Ectodermal cell (in vitro differentiated cells): ENCODE results near the gene LHPP.
"Not testable (repeated sequence)": the region's sequence is repeated elsewhere in the genome, so short reads cannot be mapped to it uniquely, and the experiment has no call there.

ENCODE experiments used
- H3K27ac ChIP-seq: 2 replicates; pipeline ENCODE4 v1.7.0; 2013; ENCODE audit warnings: mild to moderate bottlenecking, low read depth, low read length; ENCODE audit not compliant: insufficient read depth, poor library complexity, severe bottlenecking
- H3K27me3 ChIP-seq: 2 replicates; pipeline ENCODE4 v1.7.0; 2013; ENCODE audit warnings: mild to moderate bottlenecking, low read length; ENCODE audit not compliant: insufficient read depth, control insufficient read depth, poor library complexity, severe bottlenecking
- H3K36me3 ChIP-seq: one replicate; pipeline ENCODE4 v1.7.0; 2013; ENCODE audit warnings: low read length; ENCODE audit not compliant: control insufficient read depth, insufficient read depth
- H3K4me1 ChIP-seq: one replicate; pipeline ENCODE4 v1.7.0; 2013; ENCODE audit warnings: low read length; ENCODE audit not compliant: control insufficient read depth, insufficient read depth
- H3K4me3 ChIP-seq: 2 replicates; pipeline ENCODE4 v1.7.0; 2013; ENCODE audit warnings: low read depth, low read length, control low read depth; ENCODE audit not compliant: insufficient read depth
- H3K9me3 ChIP-seq: 2 replicates; pipeline ENCODE4 v1.7.0; 2013; ENCODE audit warnings: mild to moderate bottlenecking, low read length, moderate library complexity; ENCODE audit not compliant: control insufficient read depth
- WGBS, 2 experiments: methylation state at CpG; one replicate each; pipeline ENCODE4 v1.1.7; 2013; ENCODE audit warnings: missing lambda C conversion rate in 2 of 2; 5-methylcytosine and 5-hydroxymethylcytosine counted together

The LHPP gene

DNA sequence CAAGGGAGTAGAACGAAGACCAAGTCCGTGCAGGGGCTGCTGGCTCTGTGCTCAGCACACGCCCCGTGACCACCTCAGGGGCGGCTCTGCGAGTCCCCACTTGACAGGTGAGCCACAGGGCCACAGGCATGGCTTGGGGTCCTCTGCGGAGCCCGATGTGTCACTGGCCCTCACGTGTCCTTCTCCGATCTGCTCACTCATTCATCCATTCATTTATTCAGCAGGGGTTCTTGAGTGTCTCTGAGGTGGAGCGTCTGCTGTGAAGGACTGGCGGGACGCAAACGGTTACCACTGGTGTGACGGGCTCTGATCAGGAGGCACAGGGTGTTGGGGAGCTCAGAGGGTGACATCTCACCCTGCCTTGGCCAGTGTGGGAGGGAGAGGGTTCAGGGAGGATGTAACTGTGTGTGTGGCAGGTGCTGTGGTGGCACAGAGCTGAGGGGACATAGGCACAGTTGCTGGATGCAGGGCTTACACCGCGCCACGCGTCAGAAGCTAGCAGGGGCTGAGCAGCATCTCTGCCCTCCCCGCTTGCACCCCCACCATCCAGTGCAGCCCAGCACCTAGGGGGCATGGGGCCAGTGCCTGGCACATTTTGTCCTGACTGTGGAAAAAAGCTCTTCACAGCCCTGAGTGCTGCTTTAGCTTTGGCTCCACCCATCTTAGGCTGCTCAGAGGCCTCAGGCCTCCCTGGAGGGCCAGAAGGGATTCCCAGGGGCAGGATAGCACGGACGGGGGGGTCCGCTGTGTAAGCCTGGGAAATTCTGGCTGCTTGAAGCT lies 116.8 kb downstream of the LHPP start:
- Histone ChIP-seq H3K9me3 (no peaks in the 10 kb centered on the region), H3K36me3 (no peaks in the 10 kb centered on the region), H3K4me1 (no peaks in the 10 kb centered on the region), H3K27ac (no peak overlapping the region), H3K4me3 (no peak overlapping the region), H3K27me3 (no peaks in the 10 kb centered on the region)
- 89 to 93% methylated on average over 23 of the region's 23 CpGs for WGBS, 2 experiments

DNA sequence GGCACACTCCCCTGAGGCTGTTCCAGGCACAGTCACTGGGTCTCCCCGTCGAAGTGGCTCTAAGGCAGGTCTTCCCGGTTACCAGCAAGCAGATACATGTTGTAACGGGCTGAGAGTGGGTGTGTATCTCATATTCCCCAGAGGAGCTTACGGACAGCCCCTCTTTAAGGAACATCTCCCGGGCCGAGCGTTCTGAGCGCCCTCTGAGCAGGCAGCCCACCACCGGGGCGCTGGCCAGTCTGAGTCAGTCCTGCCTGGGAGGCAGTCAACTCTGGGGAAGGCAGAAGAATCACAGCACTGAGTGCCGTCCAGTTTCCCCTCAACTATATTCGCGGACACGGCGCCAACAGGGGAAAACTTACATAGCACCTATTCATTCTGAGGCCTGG lies 117.4 kb downstream of the LHPP start:
- no peaks in the 10 kb centered on the region for H3K9me3 ChIP-seq
- 90 to 91% methylated on average over 16 of the region's 16 CpGs for WGBS, 2 experiments
- H3K4me3 ChIP-seq, result no peak overlapping the region
- no peak overlapping the region for H3K27ac ChIP-seq
- H3K27me3 ChIP-seq, result no peaks in the 10 kb centered on the region
- no peaks in the 10 kb centered on the region for H3K36me3 ChIP-seq
- no peaks in the 10 kb centered on the region for H3K4me1 ChIP-seq

- 90 to 95% methylated on average over 3 of the region's 3 CpGs for WGBS, 2 experiments
- Histone ChIP-seq H3K27ac (no peak overlapping the region), H3K27me3 (no peaks in the 10 kb centered on the region), H3K36me3 (no peaks in the 10 kb centered on the region), H3K4me1 (peaks cover 9% of the 10 kb centered on the region), H3K9me3 (no peaks in the 10 kb centered on the region), H3K4me3 (no peak overlapping the region)
Measured at GRCh38 chr10:124586142-124586541, 124.5 kb downstream of the LHPP start.

GRCh38 chr10:124587811-124588211 lies 126.2 kb downstream of the LHPP start:
- Histone ChIP-seq H3K36me3 (no peaks in the 10 kb centered on the region), H3K4me1 (peaks cover 9% of the 10 kb centered on the region), H3K27me3 (no peaks in the 10 kb centered on the region), H3K9me3 (no peaks in the 10 kb centered on the region), H3K4me3 (no peak overlapping the region), H3K27ac (no peak overlapping the region)
- 94 to 95% methylated on average over 11 of the region's 11 CpGs for WGBS, 2 experiments

DNA sequence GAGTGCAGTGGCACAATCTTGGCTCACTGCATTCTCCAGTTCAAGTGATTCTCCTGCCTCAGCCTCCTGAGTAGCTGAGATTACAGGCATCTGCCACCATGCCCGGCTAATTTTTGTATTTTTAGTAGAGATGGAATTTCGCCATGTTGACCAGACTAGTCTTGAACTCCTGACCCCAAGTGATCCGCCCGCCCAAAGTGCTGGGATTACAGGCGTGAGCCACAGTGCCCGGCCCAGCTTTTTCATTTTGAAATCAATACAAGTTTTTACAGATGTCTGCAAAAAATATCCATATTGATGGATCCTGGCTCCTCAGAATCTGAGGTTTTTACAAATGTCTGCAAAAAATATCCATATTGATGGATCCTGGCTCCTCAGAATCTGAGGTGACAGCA lies 126.7 kb downstream of the LHPP start:
- H3K9me3 ChIP-seq, H3K4me3 ChIP-seq, H3K27me3 ChIP-seq, H3K27ac ChIP-seq, H3K4me1 ChIP-seq, H3K36me3 ChIP-seq: not testable (repeated sequence)
- 91 to 92% methylated on average over 6 of the region's 6 CpGs for WGBS, 2 experiments

- no peaks in the 10 kb centered on the region for H3K9me3 ChIP-seq
- 87 to 89% methylated on average over 15 of the region's 15 CpGs for WGBS, 2 experiments
- H3K27me3 ChIP-seq, result no peaks in the 10 kb centered on the region
- no peak overlapping the region for H3K4me3 ChIP-seq
- no peaks in the 10 kb centered on the region for H3K36me3 ChIP-seq
- H3K27ac ChIP-seq, result no peak overlapping the region
- H3K4me1 ChIP-seq, result peaks cover 9% of the 10 kb centered on the region
Measured at GRCh38 chr10:124588736-124589490, 127.3 kb downstream of the LHPP start.

- peaks cover 9% of the 10 kb centered on the region for H3K4me1 ChIP-seq
- no peak overlapping the region for H3K4me3 ChIP-seq
- 86 to 87% methylated on average over 24 of the region's 24 CpGs for WGBS, 2 experiments
- H3K27me3 ChIP-seq, result no peaks in the 10 kb centered on the region
- H3K36me3 ChIP-seq, result no peaks in the 10 kb centered on the region
- H3K27ac ChIP-seq, result no peak overlapping the region
- no peaks in the 10 kb centered on the region for H3K9me3 ChIP-seq
Measured at GRCh38 chr10:124589491-124590041, 127.9 kb downstream of the LHPP start.

GRCh38 chr10:124590216-124591122 lies 128.8 kb downstream of the LHPP start:
- no peaks in the 10 kb centered on the region for H3K36me3 ChIP-seq
- 89 to 91% methylated on average over 23 of the region's 23 CpGs for WGBS, 2 experiments
- no peaks in the 10 kb centered on the region for H3K9me3 ChIP-seq
- no peak overlapping the region for H3K4me3 ChIP-seq
- H3K27me3 ChIP-seq, result no peaks in the 10 kb centered on the region
- peaks cover 9% of the 10 kb centered on the region for H3K4me1 ChIP-seq
- H3K27ac ChIP-seq, result no peak overlapping the region

DNA sequence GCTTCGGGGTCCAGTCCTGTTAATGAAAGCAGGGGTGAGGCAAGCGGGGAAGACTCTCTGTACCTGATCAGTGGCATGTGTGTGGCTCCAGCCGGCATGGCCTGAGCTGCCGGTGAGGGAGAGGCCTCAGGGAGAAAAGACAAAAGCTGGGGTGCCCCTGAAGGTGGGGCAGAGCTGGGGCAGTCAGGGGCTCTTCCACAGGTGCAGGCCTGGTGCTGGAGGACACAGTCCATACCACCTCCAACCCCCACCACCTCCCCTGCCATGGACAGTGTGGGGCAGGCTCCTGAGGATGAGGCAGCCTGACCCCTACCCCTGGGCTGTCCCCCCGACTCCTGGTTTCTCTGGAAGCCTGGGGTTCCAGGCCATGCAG lies 129.5 kb downstream of the LHPP start:
- no peak overlapping the region for H3K27ac ChIP-seq
- no peak overlapping the region for H3K4me3 ChIP-seq
- WGBS, 2 experiments, result 84 to 93% methylated on average over 4 to 5 of the region's 5 CpGs

More for the DNA sequence above, 129.5 kb downstream of the LHPP start:
- Histone ChIP-seq H3K27me3 (no peaks in the 10 kb centered on the region), H3K36me3 (no peaks in the 10 kb centered on the region), H3K4me1 (peaks cover 9% of the 10 kb centered on the region), H3K9me3 (no peaks in the 10 kb centered on the region)
